BLaER1 treated with 17β-estradiol and CSF1 and Interleukin-3, amounts not matched to agents 10 nM and 100 nM (cell line): ENCODE measurements around the gene GIGYF1.

Experiments used
- H3K27ac ChIP-seq, 11 experiments: shearing (Covaris generic); formaldehyde crosslinking; 2 replicates each; pipeline ENCODE4 v1.8.1; 2022
- H3K27me3 ChIP-seq, 11 experiments: shearing (Covaris generic); formaldehyde crosslinking; 2 replicates each; pipeline ENCODE4 v1.8.1; 2022
- H3K36me3 ChIP-seq, 11 experiments: shearing (Covaris generic); formaldehyde crosslinking; 2 replicates each; pipeline ENCODE4 v1.8.1; 2022
- H3K4me1 ChIP-seq, 10 experiments: shearing (Covaris generic); formaldehyde crosslinking; 2 replicates each; pipeline ENCODE4 v1.8.1; 2022
- H3K4me2 ChIP-seq, 11 experiments: shearing (Covaris generic); formaldehyde crosslinking; 2 replicates each; pipeline ENCODE4 v1.8.1; 2022
- H3K4me3 ChIP-seq, 10 experiments: shearing (Covaris generic); formaldehyde crosslinking; 2 replicates each; pipeline ENCODE4 v1.8.1; 2022
- H3K9ac ChIP-seq, 11 experiments: shearing (Covaris generic); formaldehyde crosslinking; 2 replicates each; pipeline ENCODE4 v1.8.1; 2022
- H3K9me3 ChIP-seq, 11 experiments: shearing (Covaris generic); formaldehyde crosslinking; replicated peaks in 1 of 11; 2 replicates each; pipeline ENCODE4 v1.8.1; 2022
- H4K20me1 ChIP-seq, 11 experiments: shearing (Covaris generic); formaldehyde crosslinking; 2 replicates each; pipeline ENCODE4 v1.8.1; 2022
- Cebpa-rat ChIP-seq, 11 experiments: shearing (Covaris generic); IDR thresholded peaks; 2 replicates each; pipeline ENCODE4 v1.8.1; 2022

GIGYF1 gene

DNA sequence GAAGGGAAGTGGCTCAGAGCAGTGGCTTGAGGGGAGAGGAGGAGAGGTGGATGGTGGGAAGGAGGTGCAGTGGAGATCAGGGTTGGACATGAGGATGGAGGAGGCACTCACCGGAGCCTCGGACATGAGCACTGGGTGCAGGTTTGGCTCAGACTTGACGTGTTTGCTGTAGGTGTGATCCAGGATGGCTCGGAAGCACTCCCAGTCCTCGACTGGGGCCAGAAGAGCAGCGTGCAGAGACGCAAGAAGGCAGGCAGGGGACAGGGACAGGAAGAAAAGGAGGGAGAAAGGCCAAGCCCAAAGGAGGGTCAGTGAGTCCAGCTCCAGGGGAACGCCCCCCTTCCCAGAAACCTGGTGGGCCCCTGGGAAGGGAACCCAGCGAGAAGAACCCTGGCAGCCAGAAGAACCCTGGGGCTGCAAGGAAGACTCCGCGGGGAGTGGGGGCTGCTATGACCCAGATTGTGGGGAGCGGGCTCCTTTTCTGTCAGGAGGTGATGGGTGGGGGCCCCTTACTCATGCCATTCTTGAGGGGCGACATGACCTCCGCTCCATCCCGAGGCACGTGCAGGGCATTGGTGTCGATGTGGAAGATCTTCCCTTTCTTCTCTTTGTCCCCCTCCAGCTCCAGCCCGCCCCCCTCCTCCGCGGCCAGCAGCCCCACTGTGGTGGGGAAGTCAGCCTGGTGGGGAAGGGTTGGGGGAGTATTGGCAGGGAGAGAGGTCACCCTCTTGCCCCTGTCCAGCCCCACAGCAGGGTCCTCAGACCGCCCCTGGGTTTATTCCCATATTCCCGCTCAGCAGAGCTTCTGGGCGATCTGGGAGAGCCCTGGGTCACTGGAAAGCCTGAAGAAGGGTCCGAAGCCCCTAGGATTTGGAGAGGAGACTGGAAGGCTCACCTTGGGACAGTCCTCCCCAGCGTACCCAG lies 38.9 kb downstream of the GIGYF1 start:
- Histone ChIP-seq H3K36me3 (no peaks in the 10 kb centered on the region), H3K4me2 (peak overlapping the region in 1 of 11 experiments; percentile 14; a peak in 1 of 22 replicates), H3K27ac (no peak overlapping the region), H3K4me3 (no peak overlapping the region), H4K20me1 (no peaks in the 10 kb centered on the region), H3K4me1 (peaks cover 0 to 10% (median 3%) of the 10 kb centered on the region in 10 experiments; a peak in 4 of 20 replicates), H3K9me3 (peaks cover 0 to 6% (median 0%) of the 10 kb centered on the region in 11 experiments; a peak in 3 of 22 replicates), H3K27me3 (peaks cover 15 to 32% (median 21%) of the 10 kb centered on the region in 11 experiments; a peak in 19 of 22 replicates), H3K9ac (no peak overlapping the region)
- TF ChIP-seq Cebpa-rat (IDR thresholded peaks at IDR 0.05): no peak

DNA sequence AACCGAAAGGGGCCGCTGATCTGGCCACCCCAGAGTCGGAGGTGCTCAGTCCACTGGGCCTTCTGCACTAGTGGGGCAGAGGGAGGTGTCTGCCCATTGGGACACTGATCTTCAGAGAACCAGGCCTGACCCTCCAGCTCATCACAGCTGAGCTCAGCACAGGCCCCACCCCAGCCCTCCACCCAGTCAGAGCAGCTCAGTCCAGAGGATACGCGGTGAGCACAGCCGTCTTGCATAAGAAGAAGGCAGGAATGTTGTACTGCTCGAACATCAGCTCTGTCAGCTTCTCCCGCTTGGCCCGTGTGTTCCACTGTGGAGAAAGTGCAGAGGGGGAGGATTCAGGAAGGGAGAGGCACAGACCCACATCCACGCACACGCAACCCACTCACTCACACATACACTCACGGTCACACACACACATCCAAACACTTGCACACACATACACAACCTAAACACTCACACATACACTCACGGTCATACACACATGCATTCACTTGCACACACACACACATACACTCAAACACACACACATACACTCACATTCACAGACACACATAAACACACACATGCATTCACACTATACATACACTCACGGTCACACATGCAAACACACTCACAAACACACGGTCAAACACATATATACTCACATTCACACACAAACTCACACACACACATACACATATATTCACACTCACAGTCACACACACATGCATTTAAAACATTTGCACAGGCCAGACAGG lies 44.1 kb downstream of the GIGYF1 start:
- Histone ChIP-seq H3K9me3 (no peaks in the 10 kb centered on the region), H3K4me2 (no peak overlapping the region), H3K27me3 (peaks cover 2 to 7% (median 6%) of the 10 kb centered on the region in 11 experiments; a peak in 17 of 22 replicates), H3K36me3 (no peaks in the 10 kb centered on the region), H3K27ac (no peak overlapping the region), H3K4me1 (peaks cover 0 to 5% (median 0%) of the 10 kb centered on the region in 10 experiments; a peak in 3 of 20 replicates), H3K9ac (no peak overlapping the region), H3K4me3 (no peak overlapping the region), H4K20me1 (no peaks in the 10 kb centered on the region)
- TF ChIP-seq Cebpa-rat (IDR thresholded peaks at IDR 0.05): no peak

DNA sequence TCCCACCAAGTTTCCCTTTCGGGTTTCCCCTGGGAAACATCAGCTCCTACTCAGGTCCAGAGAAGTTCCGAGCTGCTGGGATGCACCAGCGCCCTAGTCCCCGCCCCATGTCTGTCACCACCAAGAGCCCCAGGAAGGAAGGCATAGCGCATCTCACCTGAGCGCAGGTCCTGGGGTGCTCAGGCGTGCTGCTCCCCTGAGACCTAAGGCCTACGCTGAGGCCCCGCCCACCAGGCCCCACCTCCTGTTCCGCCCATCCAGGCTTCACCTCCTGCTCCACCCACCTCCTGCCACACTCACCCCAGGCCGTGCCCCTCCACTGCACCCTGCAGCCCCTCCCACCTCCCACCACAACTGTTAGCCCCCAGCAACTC lies 51.5 kb downstream of the GIGYF1 start:
- Histone ChIP-seq H3K9ac (no peak overlapping the region), H3K4me3 (no peak overlapping the region), H3K27ac (no peak overlapping the region), H3K9me3 (no peaks in the 10 kb centered on the region), H3K36me3 (no peaks in the 10 kb centered on the region), H4K20me1 (no peaks in the 10 kb centered on the region), H3K4me1 (peaks cover 4 to 18% (median 12%) of the 10 kb centered on the region in 10 experiments; a peak in 17 of 20 replicates), H3K27me3 (no peaks in the 10 kb centered on the region), H3K4me2 (peak overlapping the region; percentile 38 to 75 (median 61); a peak in 21 of 22 replicates)
- no peak for TF ChIP-seq Cebpa-rat (IDR thresholded peaks at IDR 0.05)

DNA sequence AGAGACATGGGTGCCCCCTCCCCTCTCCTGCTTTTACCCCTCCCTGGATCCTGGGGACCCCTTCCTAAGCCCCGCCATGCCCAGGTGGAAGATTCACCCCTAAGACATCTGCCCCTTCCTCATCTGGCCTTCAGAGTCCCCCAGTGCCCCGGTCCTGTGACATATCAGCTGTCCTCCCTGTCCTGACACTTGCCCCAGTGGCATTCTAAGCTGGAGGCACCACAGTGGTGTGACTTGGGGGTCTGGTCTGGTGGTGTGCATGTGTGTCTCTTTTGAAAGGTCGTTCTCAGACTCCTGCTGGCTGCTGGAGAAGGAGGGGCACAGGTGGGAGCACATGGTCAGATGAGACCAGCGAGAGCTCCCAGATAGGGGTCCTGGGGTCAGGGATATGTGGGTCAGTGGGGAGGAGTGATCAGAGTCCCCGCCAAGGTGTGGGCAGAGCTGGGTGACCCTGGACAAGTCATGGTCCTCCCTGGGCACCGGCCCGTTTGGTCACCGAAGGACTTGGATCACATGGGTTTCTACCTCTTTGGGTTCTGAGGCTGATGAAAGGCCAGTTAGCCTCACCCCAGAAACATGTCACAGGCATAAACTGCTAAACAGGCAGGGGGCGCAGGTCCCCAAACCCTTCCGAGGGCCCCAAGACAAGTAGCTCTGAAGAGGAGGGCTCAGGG lies 52.1 kb downstream of the GIGYF1 start:
- Histone ChIP-seq H3K27me3 (no peaks in the 10 kb centered on the region), H3K4me2 (peak overlapping the region; percentile 38 to 75 (median 61); a peak in 21 of 22 replicates), H3K4me3 (no peak overlapping the region), H3K9me3 (no peaks in the 10 kb centered on the region), H3K36me3 (no peaks in the 10 kb centered on the region), H3K4me1 (peaks cover 4 to 18% (median 12%) of the 10 kb centered on the region in 10 experiments; a peak in 17 of 20 replicates), H4K20me1 (no peaks in the 10 kb centered on the region), H3K27ac (no peak overlapping the region), H3K9ac (no peak overlapping the region)
- TF ChIP-seq Cebpa-rat (IDR thresholded peaks at IDR 0.05): no peak

DNA sequence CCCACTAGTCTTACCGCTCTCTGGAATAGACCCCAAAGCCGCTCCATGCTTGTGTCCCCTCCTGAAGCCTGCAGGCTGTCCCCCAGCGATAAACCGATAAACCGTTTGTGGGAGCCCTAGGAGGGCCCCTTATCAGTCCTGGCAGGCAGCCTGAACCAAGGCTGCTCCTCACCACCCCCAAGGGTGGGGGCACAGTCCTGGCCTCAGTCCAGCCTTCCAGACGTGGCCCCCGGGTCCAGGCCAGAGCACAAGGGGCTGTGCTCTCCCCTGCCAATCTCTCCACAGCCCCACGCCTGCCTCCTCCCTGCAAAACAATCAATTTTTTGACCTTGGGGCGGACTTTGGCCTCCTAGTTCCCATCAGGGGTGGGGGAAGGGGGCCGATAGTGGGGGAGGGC lies 52.6 kb downstream of the GIGYF1 start, which contains the start of gene TFR2:
Gene TFR2 (minus strand): TSS at position 90 of the 397 bp plus-strand sequence. CDS start 43 bp downstream, at position 47.
- Histone ChIP-seq H3K4me2 (peak within 1 kb of the TSS; percentile 38 to 75 (median 61); a peak in 21 of 22 replicates), H3K9me3 (no peaks in the 10 kb centered on the region), H3K36me3 (no peaks in the 10 kb centered on the region), H3K27ac (no peak within 1 kb of the TSS), H3K4me1 (peaks cover 4 to 18% (median 12%) of the 10 kb centered on the region in 10 experiments; a peak in 17 of 20 replicates), H3K4me3 (no peak within 1 kb of the TSS), H4K20me1 (no peaks in the 10 kb centered on the region), H3K9ac (no peak within 1 kb of the TSS; a peak in 1 of 22 replicates), H3K27me3 (no peaks in the 10 kb centered on the region)
- no peak for TF ChIP-seq Cebpa-rat (IDR thresholded peaks at IDR 0.05)

DNA sequence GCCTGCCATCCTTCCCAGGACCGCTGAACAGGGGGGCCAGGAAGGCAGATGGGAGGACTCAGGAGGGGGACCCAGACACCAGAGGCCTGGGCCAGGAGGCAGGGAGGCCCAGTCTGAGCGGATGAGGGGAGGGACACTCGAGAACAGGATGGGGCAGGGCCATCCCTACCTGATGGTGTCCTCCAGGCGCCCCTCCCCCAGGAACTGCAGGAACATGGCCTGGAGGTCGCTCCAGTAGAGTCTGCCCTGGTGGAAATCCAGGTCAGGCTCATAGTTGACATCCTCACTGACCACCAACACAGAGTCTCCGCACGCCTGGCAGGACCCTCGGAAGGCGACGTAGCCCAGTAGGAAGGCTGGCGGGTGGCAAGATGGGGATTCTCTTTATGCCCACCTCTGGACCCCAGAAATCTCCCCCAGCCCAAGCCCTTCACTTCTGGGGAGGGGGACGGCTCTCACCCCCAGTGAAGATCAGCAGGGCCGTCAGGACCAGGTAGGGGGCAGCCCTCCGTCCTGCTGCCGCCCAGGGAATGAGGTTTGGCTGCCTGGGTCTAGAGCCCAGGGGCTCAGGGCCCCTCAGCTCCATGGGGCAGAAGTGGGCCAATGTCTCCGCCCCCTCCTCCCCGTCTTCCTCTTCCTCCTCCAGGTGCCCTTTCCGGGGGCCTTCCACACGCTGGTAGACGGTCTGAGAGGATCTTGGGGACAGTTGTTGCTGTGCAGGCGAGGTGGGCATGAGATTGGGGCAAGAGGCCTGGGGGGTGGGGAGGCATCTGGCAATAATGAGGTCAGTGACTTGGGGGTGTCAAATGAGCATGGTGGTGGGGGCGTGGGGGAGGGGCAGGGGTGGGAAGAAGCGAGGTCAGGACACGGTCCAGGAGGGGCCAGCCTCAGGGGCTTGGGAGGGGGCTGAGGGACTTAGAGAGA lies 53.3 kb downstream of the GIGYF1 start:
- Histone ChIP-seq H3K36me3 (no peaks in the 10 kb centered on the region), H3K4me3 (no peak overlapping the region), H3K9me3 (no peaks in the 10 kb centered on the region), H3K4me2 (no peak overlapping the region), H4K20me1 (no peaks in the 10 kb centered on the region), H3K4me1 (peaks cover 4 to 18% (median 12%) of the 10 kb centered on the region in 10 experiments; a peak in 17 of 20 replicates), H3K9ac (no peak overlapping the region; a peak in 1 of 22 replicates), H3K27ac (no peak overlapping the region), H3K27me3 (no peaks in the 10 kb centered on the region)
- no peak for TF ChIP-seq Cebpa-rat (IDR thresholded peaks at IDR 0.05)

DNA sequence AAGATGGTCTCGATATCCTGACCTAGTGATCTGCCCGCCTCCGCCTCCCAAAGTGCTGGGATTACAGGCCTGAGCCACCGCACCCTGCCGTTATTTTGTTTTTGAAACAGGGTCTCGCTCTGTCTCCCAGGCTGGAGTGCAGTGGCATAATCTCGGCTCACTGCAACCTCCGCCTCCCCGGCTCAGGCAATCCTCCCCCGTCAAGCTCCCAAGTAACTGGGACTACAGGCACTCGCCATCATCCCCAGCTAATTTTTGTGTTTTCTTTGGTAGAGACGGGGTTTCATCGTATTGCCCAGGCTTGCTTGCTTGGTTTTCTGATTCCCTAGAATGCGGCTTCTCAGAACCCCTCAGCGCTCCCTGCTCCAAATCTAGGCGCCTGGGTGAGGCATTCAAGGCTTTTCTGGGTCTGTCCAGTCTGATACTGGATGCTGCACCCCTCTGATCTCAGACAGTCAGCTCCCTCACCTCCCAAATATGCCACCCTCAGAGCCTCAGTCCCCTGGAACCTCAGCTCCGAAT lies 54.0 kb downstream of the GIGYF1 start:
- H3K9ac ChIP-seq: no peak overlapping the region
- H3K36me3 ChIP-seq: no peaks in the 10 kb centered on the region
- no peak for TF ChIP-seq Cebpa-rat (IDR thresholded peaks at IDR 0.05)
- peaks cover 4 to 18% (median 12%) of the 10 kb centered on the region in 10 experiments; a peak in 17 of 20 replicates for H3K4me1 ChIP-seq
- no peaks in the 10 kb centered on the region for H3K27me3 ChIP-seq
- H3K4me2 ChIP-seq: no peak overlapping the region
- no peaks in the 10 kb centered on the region for H3K9me3 ChIP-seq
- H3K27ac ChIP-seq: no peak overlapping the region
- H3K4me3 ChIP-seq: no peak overlapping the region
- no peaks in the 10 kb centered on the region for H4K20me1 ChIP-seq
